GM19351 (cell line): ENCODE data around the gene AHSG.
A peak's percentile ranks its signal among the peaks of the same experiment; 100 is the strongest.
"Not testable (repeated sequence)": the region's sequence is repeated elsewhere in the genome, so short reads cannot be mapped to it uniquely, and the experiment has no call there.

Experiments
- ATAC-seq: cut with Tn5 transposase; IDR thresholded peaks from one replicate; pipeline ENCODE4 v1.9.1; 2021; ENCODE audit warnings: mild to moderate bottlenecking, moderate library complexity; ENCODE audit not compliant: unreplicated experiment

The AHSG gene

GRCh38 chr3:186612721-186613636 is at the start of gene AHSG:
TSS of gene AHSG (plus strand) at chr3:186613060. CDS start at chr3:186613142, 82 bp downstream.
- no peak for ATAC-seq

GRCh38 chr3:186564586-186564985 is 48.3 kb upstream of the AHSG start:
- ATAC-seq, result no peak

- peak; percentile 5 for ATAC-seq
These were observed 46.1 kb upstream of the AHSG start for GRCh38 chr3:186566772-186567071.

GRCh38 chr3:186567072-186567921 is 45.6 kb upstream of the AHSG start, which contains the start of gene TBCCD1:
TSS of gene TBCCD1 (minus strand) at chr3:186567339. CDS start at chr3:186564329, 3,010 bp downstream.
- peak; percentile 37 for ATAC-seq

- ATAC-seq, result not testable (repeated sequence)
These were observed 43.5 kb upstream of the AHSG start for GRCh38 chr3:186569361-186569760.

GRCh38 chr3:186569779-186570095 is 43.1 kb upstream of the AHSG start:
- ATAC-seq, result no peak

- ATAC-seq, result peak; percentile 82
These were observed 42.5 kb upstream of the AHSG start, which contains the start of gene DNAJB11 for GRCh38 chr3:186570096-186570940. TSS of gene DNAJB11 (plus strand) at chr3:186570720. CDS start at chr3:186570898, 178 bp downstream.

- ATAC-seq, result no peak
These were observed 41.8 kb upstream of the AHSG start for GRCh38 chr3:186570941-186571643.

- ATAC-seq, result no peak
These were observed 41.2 kb upstream of the AHSG start for GRCh38 chr3:186571644-186572013.

- no peak for ATAC-seq
These were observed 35.3 kb upstream of the AHSG start for GRCh38 chr3:186577521-186577920.

- no peak for ATAC-seq
These were observed 32.1 kb upstream of the AHSG start for GRCh38 chr3:186580785-186581184.

GRCh38 chr3:186582541-186582940 is 30.3 kb upstream of the AHSG start:
- no peak for ATAC-seq

- ATAC-seq, result no peak
These were observed 29.0 kb upstream of the AHSG start for GRCh38 chr3:186583831-186584230.

GRCh38 chr3:186586245-186586644 is 26.6 kb upstream of the AHSG start:
- not testable (repeated sequence) for ATAC-seq

- no peak for ATAC-seq
These were observed 25.7 kb upstream of the AHSG start for GRCh38 chr3:186587183-186587582.

GRCh38 chr3:186588632-186589031 is 24.2 kb upstream of the AHSG start:
- no peak for ATAC-seq

GRCh38 chr3:186589121-186589520 is 23.7 kb upstream of the AHSG start:
- no peak for ATAC-seq

- ATAC-seq, result no peak
These were observed 22.8 kb upstream of the AHSG start for GRCh38 chr3:186589856-186590579.

- ATAC-seq, result no peak
These were observed 22.1 kb upstream of the AHSG start for GRCh38 chr3:186590580-186591295.
